GM12892 (cell line): Measurements from ENCODE around the gene LNPEP.

Experiments
- POLR2A ChIP-seq: IDR thresholded peaks from 2 replicates; pipeline ENCODE4 v1.6.1; 2011; ENCODE audit warnings: low read depth, low read length, control low read depth
- POLR2AphosphoS5 ChIP-seq: IDR thresholded peaks from 2 replicates; pipeline ENCODE4 v1.6.1; 2011; ENCODE audit warnings: low read depth, low read length, control low read depth
- TAF1 ChIP-seq: IDR thresholded peaks from 2 replicates; pipeline ENCODE4 v1.6.1; 2011; ENCODE audit warnings: low read depth, mild to moderate bottlenecking, control low read depth, low read length, borderline replicate concordance

GRCh38 chr5:96901384-96901783, 34.5 kb upstream of the LNPEP start:
- TF ChIP-seq POLR2A (no peak), POLR2AphosphoS5 (no peak), TAF1 (no peak)
